Smooth muscle cell (in vitro differentiated cells): ENCODE data around the gene CCS. TPM values are rescaled to one million over a fixed set of nuclear protein-coding genes. Genes with fewer than 3 reads are reported as not detected.

Experiments used
- DNase-seq: peaks from one replicate; lab custom pipeline; 2025; ENCODE audit not compliant: unreplicated experiment; lab: John Stamatoyannopoulos, UW
- H2AFZ ChIP-seq: fragments of 200-600 bp; sonication (generic); 2 replicates; pipeline ENCODE4 v1.6.0; 2016; ENCODE audit warnings: antibody characterized with exemption, low read depth, mild to moderate bottlenecking
- H3F3A ChIP-seq: fragments of 200-600 bp; sonication (generic); 2 replicates; pipeline ENCODE4 v1.6.0; 2017; ENCODE audit warnings: antibody characterized with exemption, low read depth
- H3K27ac ChIP-seq: fragments of 200-600 bp; sonication (generic); 2 replicates; pipeline ENCODE4 v1.5.1; 2016; ENCODE audit warnings: low read depth, mild to moderate bottlenecking
- H3K27me3 ChIP-seq: fragments of 200-600 bp; sonication (generic); 2 replicates; pipeline ENCODE4 v1.6.1; 2016; ENCODE audit warnings: low read depth, mild to moderate bottlenecking
- H3K36me3 ChIP-seq: fragments of 200-600 bp; sonication (generic); 2 replicates; pipeline ENCODE4 v1.5.1; 2016; ENCODE audit warnings: low read depth
- H3K4me1 ChIP-seq: fragments of 200-600 bp; sonication (generic); 2 replicates; pipeline ENCODE4 v1.5.1; 2016; ENCODE audit warnings: low read depth
- H3K4me2 ChIP-seq: fragments of 200-600 bp; sonication (generic); 2 replicates; pipeline ENCODE4 v1.6.0; 2016; ENCODE audit warnings: mild to moderate bottlenecking
- H3K4me3 ChIP-seq: fragments of 200-600 bp; sonication (generic); 2 replicates; pipeline ENCODE4 v1.5.1; 2016; ENCODE audit warnings: mild to moderate bottlenecking
- H3K79me2 ChIP-seq: fragments of 200-600 bp; sonication (generic); 2 replicates; pipeline ENCODE4 v1.6.0; 2016; ENCODE audit warnings: low read depth, mild to moderate bottlenecking
- H3K9ac ChIP-seq: fragments of 200-600 bp; sonication (generic); 2 replicates; pipeline ENCODE4 v1.6.0; 2016; ENCODE audit warnings: low read depth
- H3K9me3 ChIP-seq: fragments of 200-600 bp; sonication (generic); replicated peaks from 2 replicates; pipeline ENCODE4 v1.5.1; 2016; ENCODE audit warnings: low read depth
- H4K20me1 ChIP-seq: fragments of 200-600 bp; sonication (generic); 2 replicates; pipeline ENCODE4 v1.6.0; 2016; ENCODE audit warnings: low read depth
- CTCF ChIP-seq: fragments of 200-600 bp; sonication (generic); IDR thresholded peaks from 2 replicates; pipeline ENCODE4 v1.5.1; 2017; ENCODE audit warnings: borderline replicate concordance, mild to moderate bottlenecking, antibody characterized with exemption; ENCODE audit not compliant: insufficient read depth, poor library complexity, severe bottlenecking
- WGBS: methylation state at CpG from one replicate; pipeline ENCODE4 v1.1.7; 2016; ENCODE audit warnings: low lambda C conversion rate; 5-methylcytosine and 5-hydroxymethylcytosine counted together
- polyA plus RNA-seq: library from polyadenylated mRNA; unstranded; fragments of >200 nt; fragmentation: Nextera tagmentation; extraction: Ambion mirVana; gene quantifications from 2 replicates; pipeline ENCODE4 v1.2.1, GENCODE V29; 2016
- total RNA-seq: library from RNA; depleted of rRNA; stranded (reverse); fragments of >200 nt; gene quantifications from 2 replicates; pipeline ENCODE4 v1.2.3, GENCODE V29; 2014

Gene CCS
- total and polyA plus RNA-seq, 2 experiments from 2014 or later, result 29.2 to 104 TPM

GRCh38 chr11:66561178-66561974 lies 31.6 kb upstream of the CCS start:
- DNase-seq, result no peak
- H3K79me2 ChIP-seq, result no peaks in the 10 kb centered on the region
- H3K27ac ChIP-seq, result no peak overlapping the region
- no peaks in the 10 kb centered on the region for H3F3A ChIP-seq
- no peaks in the 10 kb centered on the region for H4K20me1 ChIP-seq
- H2AFZ ChIP-seq, result no peak overlapping the region
- no peak for TF ChIP-seq CTCF
- H3K36me3 ChIP-seq, result no peaks in the 10 kb centered on the region
- H3K9me3 ChIP-seq, result no peaks in the 10 kb centered on the region
- no peak overlapping the region for H3K4me2 ChIP-seq
- 92% methylated on average over 14 of the region's 14 CpGs for WGBS
- H3K4me1 ChIP-seq, result no peaks in the 10 kb centered on the region
- no peak overlapping the region for H3K9ac ChIP-seq
- H3K4me3 ChIP-seq, result no peak overlapping the region
- H3K27me3 ChIP-seq, result no peaks in the 10 kb centered on the region

DNA sequence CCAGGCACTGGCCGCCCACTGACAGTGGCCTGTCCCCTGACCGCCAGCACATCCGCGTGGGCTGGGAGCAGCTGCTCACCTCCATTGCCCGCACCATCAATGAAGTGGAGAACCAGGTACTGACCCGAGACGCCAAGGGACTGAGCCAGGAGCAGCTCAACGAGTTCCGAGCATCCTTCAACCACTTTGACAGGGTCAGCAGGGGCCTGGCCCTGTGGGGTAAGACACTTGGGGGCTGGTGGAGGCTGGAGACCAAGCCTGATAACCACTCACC lies 31.1 kb upstream of the CCS start:
- Histone ChIP-seq H4K20me1 (no peaks in the 10 kb centered on the region), H3K9ac (no peak overlapping the region), H3K27me3 (no peaks in the 10 kb centered on the region), H3F3A (no peaks in the 10 kb centered on the region), H3K9me3 (no peaks in the 10 kb centered on the region), H3K4me3 (no peak overlapping the region), H3K4me1 (no peaks in the 10 kb centered on the region), H3K36me3 (no peaks in the 10 kb centered on the region), H3K4me2 (no peak overlapping the region), H3K79me2 (no peaks in the 10 kb centered on the region), H2AFZ (no peak overlapping the region), H3K27ac (no peak overlapping the region)
- no peak for TF ChIP-seq CTCF
- WGBS, result 97% methylated on average over 9 of the region's 9 CpGs
- DNase-seq, result no peak

GRCh38 chr11:66562275-66562674 lies 30.7 kb upstream of the CCS start:
- Histone ChIP-seq H3K4me1 (no peaks in the 10 kb centered on the region), H3K4me2 (no peak overlapping the region), H3K9ac (no peak overlapping the region), H3F3A (no peaks in the 10 kb centered on the region), H3K27me3 (no peaks in the 10 kb centered on the region), H3K36me3 (no peaks in the 10 kb centered on the region), H3K79me2 (no peaks in the 10 kb centered on the region), H3K4me3 (no peak overlapping the region), H2AFZ (no peak overlapping the region), H4K20me1 (no peaks in the 10 kb centered on the region), H3K27ac (no peak overlapping the region), H3K9me3 (no peaks in the 10 kb centered on the region)
- 76% methylated on average over 2 of the region's 2 CpGs for WGBS
- no peak for DNase-seq
- no peak for TF ChIP-seq CTCF
